Measurements from ENCODE around the gene CYP1B1.

- no peak for TF ChIP-seq POLR2A (IDR thresholded peaks at IDR 0.05)
- no peak for TF ChIP-seq POLR2AphosphoS5 (IDR thresholded peaks at IDR 0.05)
- peak; percentile 90 to 91 for TF ChIP-seq CTCF (IDR thresholded peaks at IDR 0.05)
Measured at GRCh38 chr2:38115216-38116032, 39.5 kb upstream of the CYP1B1 start.

All from suprapubic skin (tissue), 4 donors.